ENCODE measurements around the gene NCKAP5. TPM values are rescaled to one million over a fixed set of nuclear protein-coding genes. Genes with fewer than 3 reads are reported as not detected.

NCKAP5 gene
- total and polyA plus RNA-seq, 2 of the 13 experiments (the other 11 are each of a cell fraction or from before 2014, with no cell fraction given): 0.01 TPM; not detected in 1

GRCh38 chr2:133249362-133249761 lies 318.9 kb downstream of the NCKAP5 start (continued):
- no peak for TF ChIP-seq ZNF431 (CRISPR knock-in tag; IDR thresholded peaks at IDR 0.05; ENCODE audit: borderline replicate concordance, low read depth)
- no peak for TF ChIP-seq CSRNP2 (CRISPR knock-in tag; conservative IDR thresholded peaks at IDR 0.05; ENCODE audit: low read depth)

GRCh38 chr2:133248264-133248663 lies 320.0 kb downstream of the NCKAP5 start:
- intact Hi-C loops (cut with micrococcal nuclease; ENCODE audit: unreplicated experiment): no loop called here
- Histone ChIP-seq H3K79me2 (ENCODE audit: insufficient read depth, low read length) (no peaks in the 10 kb centered on the region), H3K4me3 (replicated peaks in 1 of 3; ENCODE audit: insufficient read depth in 1 of 3, low read depth in 2 of 3, low read length in 3 of 3) (no peak overlapping the region), H3K4me2 (ENCODE audit: low read depth, low read length) (no peak overlapping the region), H3K9ac (ENCODE audit: insufficient read depth, low read depth, low read length) (no peak overlapping the region), H3K36me3 (replicated peaks in 1 of 2; ENCODE audit: control insufficient read depth in 1 of 2, insufficient read depth in 2 of 2, low read length in 2 of 2) (no peaks in the 10 kb centered on the region), H2AFZ (ENCODE audit: low read length) (no peak overlapping the region), H3K9me3 (ENCODE audit: low read length) (peaks cover 39% of the 10 kb centered on the region; the same call in 1 of the 2 replicates), H3K27ac (ENCODE audit: extremely low read length, insufficient read depth, low read length) (no peak overlapping the region), H3K4me1 (ENCODE audit: insufficient read depth, low read length) (no peaks in the 10 kb centered on the region), H4K20me1 (ENCODE audit: insufficient read depth, low read length) (no peaks in the 10 kb centered on the region), H3K27me3 (ENCODE audit: control insufficient read depth in 1 of 2, insufficient read depth in 2 of 2, low read length in 2 of 2) (no peaks in the 10 kb centered on the region)
- in situ Hi-C loops (cut with HindIII; ENCODE audit: extremely low pct_ligation_motif_present, low pct_unique_long_range_greater_than_20kb): no loop called here
- TF ChIP-seq ZNF607 (CRISPR knock-in tag; IDR thresholded peaks at IDR 0.05; ENCODE audit: borderline replicate concordance) (no peak), RFXAP (CRISPR knock-in tag; IDR thresholded peaks at IDR 0.05; ENCODE audit: borderline replicate concordance) (no peak), GATAD1 (CRISPR knock-in tag; IDR thresholded peaks at IDR 0.05) (no peak), ZFAT (CRISPR knock-in tag; conservative IDR thresholded peaks at IDR 0.05) (no peak), PHB2 (IDR thresholded peaks at IDR 0.05; ENCODE audit: partially characterized antibody) (no peak), ZNF558 (CRISPR knock-in tag; IDR thresholded peaks at IDR 0.05; ENCODE audit: borderline replicate concordance) (no peak), ZNF782 (CRISPR knock-in tag; IDR thresholded peaks at IDR 0.05; ENCODE audit: borderline replicate concordance) (no peak)
- TF ChIP-seq, protein P1, sequence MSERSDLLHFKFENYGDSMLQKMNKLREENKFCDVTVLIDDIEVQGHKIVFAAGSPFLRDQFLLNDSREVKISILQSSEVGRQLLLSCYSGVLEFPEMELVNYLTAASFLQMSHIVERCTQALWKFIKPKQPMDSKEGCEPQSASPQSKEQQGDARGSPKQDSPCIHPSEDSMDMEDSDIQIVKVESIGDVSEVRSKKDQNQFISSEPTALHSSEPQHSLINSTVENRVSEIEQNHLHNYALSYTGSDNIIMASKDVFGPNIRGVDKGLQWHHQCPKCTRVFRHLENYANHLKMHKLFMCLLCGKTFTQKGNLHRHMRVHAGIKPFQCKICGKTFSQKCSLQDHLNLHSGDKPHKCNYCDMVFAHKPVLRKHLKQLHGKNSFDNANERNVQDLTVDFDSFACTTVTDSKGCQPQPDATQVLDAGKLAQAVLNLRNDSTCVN (CRISPR knock-in tag; IDR thresholded peaks at IDR 0.05; ENCODE audit: borderline replicate concordance): no peak
- ATAC-seq (no peak), FAIRE-seq (no peak), DNase-seq (ENCODE audit: low spot score) (no peak)
- 51% methylated on average over 4 of the region's 4 CpGs for whole genome bisulfite sequencing (ENCODE audit: low lambda C conversion rate)
- ChIA-PET CTCF (ENCODE audit: low intra/inter-chr PET ratio, low total read pairs) (no interaction called here), POLR2A (no interaction called here)
- BruUV-seq (replicated peaks): no TSS peak

Data from HepG2 (cell line).